ENCODE results near the gene CRYZ. TPM values are rescaled to one million over a fixed set of nuclear protein-coding genes. Genes with fewer than 3 reads are reported as not detected.

The CRYZ gene
- total RNA-seq, 6 experiments from 2014 or later = 127 to 177 (median 150) TPM

DNA sequence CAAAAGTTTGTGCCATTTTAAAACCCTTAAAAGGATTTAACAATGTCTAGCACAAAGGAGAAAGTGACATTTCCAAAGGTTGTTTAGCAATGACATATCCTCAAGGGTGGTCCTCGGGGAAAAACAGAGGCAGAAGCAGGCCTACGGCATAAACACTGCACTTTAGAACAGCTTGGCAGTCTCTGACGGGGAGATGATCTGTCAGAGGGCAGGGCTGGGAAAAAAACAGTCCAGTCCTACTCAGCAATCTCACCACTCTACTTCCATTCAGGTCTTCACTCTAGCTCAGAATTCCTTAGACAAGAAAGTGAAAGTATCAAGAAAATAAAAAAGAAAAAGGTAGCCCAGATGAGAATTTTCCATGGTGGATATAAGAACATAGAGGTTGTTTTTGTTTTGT, 4.1 kb downstream of the CRYZ start:
- Histone ChIP-seq H3K4me1 (peaks cover 0 to 36% (median 2%) of the 10 kb centered on the region in 4 donors), H3K9me3 (no peaks in the 10 kb centered on the region), H3K36me3 (peaks cover 0 to 11% (median 4%) of the 10 kb centered on the region in 4 donors), H3K27ac (peak overlapping the region in 1 of 3 donors; percentile 22), H3K27me3 (no peaks in the 10 kb centered on the region), H3K4me3 (no peak overlapping the region)
- no peak for ATAC-seq
- TF ChIP-seq, protein P1, sequence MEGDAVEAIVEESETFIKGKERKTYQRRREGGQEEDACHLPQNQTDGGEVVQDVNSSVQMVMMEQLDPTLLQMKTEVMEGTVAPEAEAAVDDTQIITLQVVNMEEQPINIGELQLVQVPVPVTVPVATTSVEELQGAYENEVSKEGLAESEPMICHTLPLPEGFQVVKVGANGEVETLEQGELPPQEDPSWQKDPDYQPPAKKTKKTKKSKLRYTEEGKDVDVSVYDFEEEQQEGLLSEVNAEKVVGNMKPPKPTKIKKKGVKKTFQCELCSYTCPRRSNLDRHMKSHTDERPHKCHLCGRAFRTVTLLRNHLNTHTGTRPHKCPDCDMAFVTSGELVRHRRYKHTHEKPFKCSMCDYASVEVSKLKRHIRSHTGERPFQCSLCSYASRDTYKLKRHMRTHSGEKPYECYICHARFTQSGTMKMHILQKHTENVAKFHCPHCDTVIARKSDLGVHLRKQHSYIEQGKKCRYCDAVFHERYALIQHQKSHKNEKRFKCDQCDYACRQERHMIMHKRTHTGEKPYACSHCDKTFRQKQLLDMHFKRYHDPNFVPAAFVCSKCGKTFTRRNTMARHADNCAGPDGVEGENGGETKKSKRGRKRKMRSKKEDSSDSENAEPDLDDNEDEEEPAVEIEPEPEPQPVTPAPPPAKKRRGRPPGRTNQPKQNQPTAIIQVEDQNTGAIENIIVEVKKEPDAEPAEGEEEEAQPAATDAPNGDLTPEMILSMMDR (IDR thresholded peaks at IDR 0.05) = no peak
- TF ChIP-seq POLR2A (IDR thresholded peaks at IDR 0.05) = no peak
- DNase-seq = no peak
- WGBS (ENCODE audit: insufficient coverage, low coverage, low lambda C conversion rate, missing lambda C conversion rate) = 63% methylated on average over 3 of the region's 3 CpGs
- intact Hi-C loops (cut with DNase I) = no loop called here

DNA sequence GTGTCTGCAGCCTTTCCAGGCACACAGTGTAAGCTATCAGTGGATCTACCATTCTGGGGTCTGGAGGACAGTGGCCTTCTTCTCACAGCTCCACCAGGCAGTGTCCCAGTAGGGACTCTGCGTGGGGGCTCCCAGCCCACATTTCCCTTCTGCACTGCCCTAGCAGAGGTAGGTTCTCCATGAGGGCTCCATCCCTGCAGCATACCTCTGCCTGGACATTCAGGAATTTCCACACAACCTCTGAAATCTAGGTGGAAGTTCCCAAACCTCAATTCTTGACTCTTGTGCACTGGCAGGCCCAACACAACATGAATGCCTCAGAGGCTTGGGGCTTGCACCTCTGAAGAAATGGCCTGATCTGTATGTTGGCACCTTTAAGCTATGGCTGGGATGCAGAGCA, 6.8 kb downstream of the CRYZ start:
- H3K27me3 ChIP-seq = no peaks in the 10 kb centered on the region
- 100% methylated on average over 1 of the region's 1 CpG for WGBS (ENCODE audit: insufficient coverage, low coverage, low lambda C conversion rate, missing lambda C conversion rate)
- H3K27ac ChIP-seq = peak overlapping the region in 1 of 3 donors; percentile 33
- ATAC-seq (no peak), DNase-seq (no peak)
- intact Hi-C loops (cut with DNase I) = no loop called here
- no peak for TF ChIP-seq POLR2A (IDR thresholded peaks at IDR 0.05)
- TF ChIP-seq, protein P1 (IDR thresholded peaks at IDR 0.05) = no peak
- H3K4me3 ChIP-seq = no peak overlapping the region
- peaks cover 0 to 36% (median 2%) of the 10 kb centered on the region in 4 donors for H3K4me1 ChIP-seq
- H3K36me3 ChIP-seq = peaks cover 0 to 38% (median 14%) of the 10 kb centered on the region in 4 donors
- no peaks in the 10 kb centered on the region for H3K9me3 ChIP-seq

DNA sequence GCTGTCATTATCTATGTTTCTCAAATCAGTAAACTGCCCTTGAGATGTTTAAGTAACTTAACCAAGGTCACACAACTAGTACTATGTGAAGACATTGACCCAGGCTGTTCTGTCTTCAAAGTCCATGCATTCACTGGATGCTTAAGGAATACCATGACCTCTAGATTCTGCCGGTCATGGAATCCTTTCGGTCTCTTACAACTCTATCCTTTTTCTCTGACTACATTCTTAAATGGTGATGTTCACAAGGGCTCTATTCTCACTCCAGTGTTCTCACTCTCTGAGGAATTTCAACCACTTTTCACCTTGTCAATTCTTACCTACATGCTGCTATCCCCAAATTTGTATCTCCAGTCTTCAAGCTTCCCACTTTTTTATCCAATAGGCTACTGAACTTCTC, 15.2 kb downstream of the CRYZ start:
- no peak overlapping the region for H3K4me3 ChIP-seq
- H3K36me3 ChIP-seq = peaks cover 0 to 97% (median 14%) of the 10 kb centered on the region in 4 donors
- H3K9me3 ChIP-seq = no peaks in the 10 kb centered on the region
- WGBS (ENCODE audit: insufficient coverage, low coverage, low lambda C conversion rate, missing lambda C conversion rate) = 96% methylated on average over 2 of the region's 2 CpGs
- no peak for ATAC-seq
- intact Hi-C loops (cut with DNase I) = no loop called here
- DNase-seq = no peak
- H3K27ac ChIP-seq = no peak overlapping the region
- no peaks in the 10 kb centered on the region for H3K4me1 ChIP-seq
- no peaks in the 10 kb centered on the region for H3K27me3 ChIP-seq
- TF ChIP-seq, protein P1 (IDR thresholded peaks at IDR 0.05) = no peak
- TF ChIP-seq POLR2A (IDR thresholded peaks at IDR 0.05) = no peak

DNA sequence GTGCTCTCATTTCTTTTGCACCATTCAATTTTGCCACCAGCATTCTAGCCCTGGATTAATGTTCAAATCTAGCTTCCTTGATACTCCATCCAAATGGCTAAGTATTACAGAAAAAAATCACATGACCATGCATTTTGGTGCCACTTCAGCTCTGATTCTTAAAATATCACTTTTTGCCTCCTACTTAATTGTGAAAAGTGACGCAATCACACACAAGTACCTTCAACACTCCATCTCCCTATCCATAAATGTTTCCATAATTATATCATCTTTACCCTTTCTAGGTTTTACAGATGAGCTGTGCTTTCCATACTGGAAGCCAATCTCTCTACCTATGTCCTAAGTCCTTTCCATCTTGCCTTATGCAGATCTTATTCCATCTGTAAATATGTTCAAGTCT, 16.0 kb downstream of the CRYZ start:
- Histone ChIP-seq H3K27ac (no peak overlapping the region), H3K4me1 (no peaks in the 10 kb centered on the region), H3K27me3 (no peaks in the 10 kb centered on the region), H3K36me3 (peaks cover 0 to 97% (median 10%) of the 10 kb centered on the region in 4 donors), H3K9me3 (no peaks in the 10 kb centered on the region), H3K4me3 (no peak overlapping the region)
- no peak for TF ChIP-seq POLR2A (IDR thresholded peaks at IDR 0.05)
- TF ChIP-seq, protein P1 (IDR thresholded peaks at IDR 0.05) = no peak
- ATAC-seq (no peak), DNase-seq (no peak)
- intact Hi-C loops (cut with DNase I) = no loop called here
- 86% methylated on average over 1 of the region's 1 CpG for WGBS (ENCODE audit: insufficient coverage, low coverage, low lambda C conversion rate, missing lambda C conversion rate)

DNA sequence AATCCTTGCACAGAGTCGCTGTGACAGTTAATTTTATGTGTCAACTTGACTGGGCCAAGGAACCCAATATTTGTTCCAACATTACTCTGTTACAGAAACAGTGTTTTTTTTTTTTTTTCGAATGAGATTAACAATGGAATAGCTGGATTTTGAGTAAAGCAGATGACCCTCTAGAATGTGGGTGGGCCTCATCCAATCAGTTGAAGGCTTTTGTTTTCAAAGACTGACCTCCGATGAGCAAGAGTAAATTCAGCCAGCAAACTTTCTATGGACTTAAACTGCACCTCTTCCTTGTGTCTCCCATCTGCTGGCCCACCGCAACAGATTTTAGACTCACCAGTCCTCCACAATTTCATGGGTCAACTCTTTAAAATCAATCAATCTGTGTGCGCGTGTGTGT, 17.0 kb downstream of the CRYZ start:
- H3K4me3 ChIP-seq = no peak overlapping the region
- no peak overlapping the region for H3K27ac ChIP-seq
- ATAC-seq (no peak), DNase-seq (no peak)
- intact Hi-C loops (cut with DNase I) = no loop called here
- no peaks in the 10 kb centered on the region for H3K27me3 ChIP-seq
- TF ChIP-seq, protein P1 (IDR thresholded peaks at IDR 0.05) = no peak
- TF ChIP-seq POLR2A (IDR thresholded peaks at IDR 0.05) = no peak
- H3K4me1 ChIP-seq = no peaks in the 10 kb centered on the region
- H3K9me3 ChIP-seq = no peaks in the 10 kb centered on the region
- 78% methylated on average over 6 of the region's 6 CpGs for WGBS (ENCODE audit: insufficient coverage, low coverage, low lambda C conversion rate, missing lambda C conversion rate)
- peaks cover 0 to 97% (median 13%) of the 10 kb centered on the region in 4 donors for H3K36me3 ChIP-seq
